Nephron (organoid): ENCODE data around the gene MAL.

ENCODE experiments used
- H3K27ac Mint-ChIP-seq, 3 experiments: 2 replicates each; pipeline ENCODE4 v1.8.0; 2020; ENCODE audit warnings: mixed read lengths in 3 of 3, mild to moderate bottlenecking in 2 of 3, moderate library complexity in 1 of 3
- H3K27me3 Mint-ChIP-seq: 2 replicates; pipeline ENCODE4 v1.8.0; 2021; ENCODE audit warnings: low read depth, mild to moderate bottlenecking, moderate library complexity, mixed read lengths
- H3K36me3 Mint-ChIP-seq: 2 replicates; pipeline ENCODE4 v1.8.0; 2020; ENCODE audit warnings: low read depth, mixed read lengths
- H3K4me1 Mint-ChIP-seq: 2 replicates; pipeline ENCODE4 v1.8.0; 2020; ENCODE audit warnings: mixed read lengths
- H3K4me3 Mint-ChIP-seq, 3 experiments: 2 replicates each; pipeline ENCODE4 v1.8.0; 2020; ENCODE audit warnings: mild to moderate bottlenecking in 3 of 3, mixed read lengths in 3 of 3, moderate library complexity in 2 of 3
- H3K9me3 Mint-ChIP-seq: 2 replicates; pipeline ENCODE4 v1.8.0; 2020; ENCODE audit warnings: mixed read lengths
- TF ChIP-seq, protein P1 (sequence below), 3 experiments: fragments of 200-600 bp; sonication (generic); IDR thresholded peaks; one replicate each; pipeline ENCODE4 v1.5.0; 2021; ENCODE audit warnings: antibody characterized with exemption in 3 of 3; ENCODE audit not compliant: unreplicated experiment in 3 of 3

Gene MAL

DNA sequence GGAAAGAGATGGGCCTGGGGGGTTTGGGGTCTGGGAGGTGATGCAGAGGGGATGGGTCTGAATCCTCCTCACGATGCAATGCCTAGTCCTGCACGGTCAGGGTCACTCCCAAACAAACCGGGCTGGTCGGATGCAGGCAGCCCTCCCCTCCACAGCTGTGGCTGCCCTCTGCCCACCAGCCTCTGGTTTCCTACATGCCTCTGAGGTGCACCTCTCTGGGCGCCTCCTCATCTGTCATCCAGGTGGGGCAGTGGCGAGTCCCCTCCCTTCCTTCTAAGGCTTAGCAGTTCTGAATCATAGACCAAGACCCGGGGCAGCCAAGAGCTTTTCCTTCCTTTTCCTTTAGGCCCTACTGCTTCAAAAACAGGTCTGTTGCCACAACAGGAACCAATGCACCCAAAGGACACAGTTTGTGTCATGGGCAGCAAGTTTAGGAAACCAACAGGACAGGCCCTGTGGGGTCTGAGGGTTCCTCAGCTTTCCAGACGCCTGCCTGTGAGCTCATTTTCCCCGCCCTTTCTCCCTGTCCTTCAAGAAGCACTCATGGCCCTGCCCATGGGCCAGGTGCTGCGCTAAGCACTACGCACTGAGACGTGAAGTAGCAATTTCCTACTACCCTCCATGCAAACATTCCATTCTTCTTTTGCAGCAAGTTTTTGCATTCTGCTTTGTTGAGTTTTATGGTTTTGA is 6.5 kb upstream of the MAL start:
- Mint-ChIP-seq H3K27ac (peak overlapping the region; percentile 56 to 83 (median 79)), H3K27me3 (peaks cover 57% of the 10 kb centered on the region), H3K4me1 (peaks cover 38% of the 10 kb centered on the region), H3K4me3 (no peak overlapping the region), H3K9me3 (peaks cover 2% of the 10 kb centered on the region), H3K36me3 (no peaks in the 10 kb centered on the region)
- TF ChIP-seq, protein P1, sequence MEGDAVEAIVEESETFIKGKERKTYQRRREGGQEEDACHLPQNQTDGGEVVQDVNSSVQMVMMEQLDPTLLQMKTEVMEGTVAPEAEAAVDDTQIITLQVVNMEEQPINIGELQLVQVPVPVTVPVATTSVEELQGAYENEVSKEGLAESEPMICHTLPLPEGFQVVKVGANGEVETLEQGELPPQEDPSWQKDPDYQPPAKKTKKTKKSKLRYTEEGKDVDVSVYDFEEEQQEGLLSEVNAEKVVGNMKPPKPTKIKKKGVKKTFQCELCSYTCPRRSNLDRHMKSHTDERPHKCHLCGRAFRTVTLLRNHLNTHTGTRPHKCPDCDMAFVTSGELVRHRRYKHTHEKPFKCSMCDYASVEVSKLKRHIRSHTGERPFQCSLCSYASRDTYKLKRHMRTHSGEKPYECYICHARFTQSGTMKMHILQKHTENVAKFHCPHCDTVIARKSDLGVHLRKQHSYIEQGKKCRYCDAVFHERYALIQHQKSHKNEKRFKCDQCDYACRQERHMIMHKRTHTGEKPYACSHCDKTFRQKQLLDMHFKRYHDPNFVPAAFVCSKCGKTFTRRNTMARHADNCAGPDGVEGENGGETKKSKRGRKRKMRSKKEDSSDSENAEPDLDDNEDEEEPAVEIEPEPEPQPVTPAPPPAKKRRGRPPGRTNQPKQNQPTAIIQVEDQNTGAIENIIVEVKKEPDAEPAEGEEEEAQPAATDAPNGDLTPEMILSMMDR (IDR thresholded peaks at IDR 0.05; ENCODE audit: unreplicated experiment in 3 of 3), result no peak

DNA sequence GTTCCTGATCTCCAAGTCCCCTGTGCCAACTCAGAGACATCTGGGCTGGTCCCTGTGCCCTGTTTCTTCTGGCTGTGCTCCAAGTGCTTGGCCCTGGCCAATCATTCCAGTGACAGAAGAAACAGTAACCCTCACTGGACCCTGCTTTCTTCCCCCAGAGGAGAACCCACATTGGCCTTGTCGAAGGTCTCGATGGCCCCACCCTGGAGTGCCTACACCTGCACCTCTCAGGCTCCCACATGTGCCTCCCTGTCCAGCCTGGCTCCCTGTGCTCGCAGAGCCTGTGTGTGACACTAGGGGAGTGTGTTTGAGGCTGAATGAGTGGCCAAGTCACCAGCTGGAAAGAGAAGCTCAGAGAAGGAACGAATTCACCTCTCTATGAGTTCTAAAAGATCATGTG is 5.9 kb upstream of the MAL start:
- H3K27ac Mint-ChIP-seq, result peak overlapping the region; percentile 56 to 83 (median 79)
- no peaks in the 10 kb centered on the region for H3K36me3 Mint-ChIP-seq
- H3K27me3 Mint-ChIP-seq, result peaks cover 61% of the 10 kb centered on the region
- peaks cover 43% of the 10 kb centered on the region for H3K4me1 Mint-ChIP-seq
- peaks cover 2% of the 10 kb centered on the region for H3K9me3 Mint-ChIP-seq
- TF ChIP-seq, protein P1 (IDR thresholded peaks at IDR 0.05; ENCODE audit: unreplicated experiment in 3 of 3), result no peak
- no peak overlapping the region for H3K4me3 Mint-ChIP-seq

DNA sequence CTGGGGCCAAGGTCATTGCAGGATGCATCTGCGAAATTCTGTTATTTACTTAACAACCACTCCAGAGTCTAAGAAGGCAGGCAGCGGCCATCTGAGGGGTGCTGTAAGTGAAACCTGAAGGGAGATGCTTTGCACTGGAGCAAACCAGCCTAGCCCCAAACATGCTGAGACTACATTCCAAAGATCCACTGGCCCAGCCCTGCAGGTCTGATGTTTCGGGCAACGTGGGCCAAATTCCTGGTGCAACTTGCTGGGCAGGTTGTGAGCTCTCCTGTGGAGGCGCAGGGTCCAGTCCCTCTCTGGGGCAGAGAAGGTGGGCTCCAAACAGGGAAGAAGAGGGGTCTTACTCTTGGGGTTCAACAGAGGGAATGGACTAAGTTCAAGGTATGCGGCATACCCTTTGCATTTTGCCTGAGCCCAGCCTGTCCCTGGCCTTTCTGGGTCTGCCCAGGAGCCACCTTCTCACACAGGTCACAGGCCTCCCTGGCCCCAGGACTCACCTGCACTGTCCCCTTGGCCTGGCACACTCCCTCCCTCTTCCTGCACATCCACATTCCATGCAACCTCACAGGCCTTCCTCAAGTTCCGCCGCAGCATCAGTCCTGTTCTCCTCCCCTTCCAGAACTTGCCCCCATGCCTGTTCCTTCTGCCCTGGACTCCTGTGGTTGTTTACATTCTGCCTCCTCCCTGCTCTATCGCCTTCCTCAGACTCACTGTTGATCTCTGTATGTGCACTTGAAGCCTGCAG is 5.1 kb upstream of the MAL start:
- peaks cover 42% of the 10 kb centered on the region for H3K4me1 Mint-ChIP-seq
- peak overlapping the region in 2 of 3 experiments; percentile 1 to 54 for H3K4me3 Mint-ChIP-seq
- H3K27me3 Mint-ChIP-seq, result peaks cover 69% of the 10 kb centered on the region
- no peaks in the 10 kb centered on the region for H3K36me3 Mint-ChIP-seq
- TF ChIP-seq, protein P1 (IDR thresholded peaks at IDR 0.05; ENCODE audit: unreplicated experiment in 3 of 3), result no peak
- peaks cover 2% of the 10 kb centered on the region for H3K9me3 Mint-ChIP-seq
- peak overlapping the region; percentile 74 to 92 (median 82) for H3K27ac Mint-ChIP-seq

DNA sequence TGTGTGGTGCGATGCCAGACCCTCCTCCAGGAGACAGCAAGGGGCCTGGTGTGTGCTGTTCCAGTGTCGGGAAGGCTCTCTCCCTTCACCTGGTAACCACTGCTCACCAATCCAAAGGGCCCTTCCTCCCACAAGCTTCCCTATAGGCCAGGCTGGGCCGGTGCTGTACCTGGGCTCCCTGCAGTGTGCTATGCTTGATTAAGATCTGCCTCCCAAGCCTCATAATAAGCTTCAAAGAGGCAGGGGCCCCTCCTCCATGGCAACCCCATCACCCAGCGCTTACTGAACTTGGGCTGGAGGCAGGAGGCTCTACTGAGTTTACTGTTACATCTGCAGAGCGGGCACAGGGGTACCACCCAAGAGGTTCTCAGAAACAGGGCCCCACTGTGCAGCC is 4.5 kb upstream of the MAL start:
- peaks cover 74% of the 10 kb centered on the region for H3K27me3 Mint-ChIP-seq
- H3K4me1 Mint-ChIP-seq, result peaks cover 44% of the 10 kb centered on the region
- TF ChIP-seq, protein P1 (IDR thresholded peaks at IDR 0.05; ENCODE audit: unreplicated experiment in 3 of 3), result no peak
- peaks cover 2% of the 10 kb centered on the region for H3K9me3 Mint-ChIP-seq
- no peaks in the 10 kb centered on the region for H3K36me3 Mint-ChIP-seq
- H3K27ac Mint-ChIP-seq, result peak overlapping the region; percentile 74 to 92 (median 82)
- H3K4me3 Mint-ChIP-seq, result peak overlapping the region in 2 of 3 experiments; percentile 1 to 54

DNA sequence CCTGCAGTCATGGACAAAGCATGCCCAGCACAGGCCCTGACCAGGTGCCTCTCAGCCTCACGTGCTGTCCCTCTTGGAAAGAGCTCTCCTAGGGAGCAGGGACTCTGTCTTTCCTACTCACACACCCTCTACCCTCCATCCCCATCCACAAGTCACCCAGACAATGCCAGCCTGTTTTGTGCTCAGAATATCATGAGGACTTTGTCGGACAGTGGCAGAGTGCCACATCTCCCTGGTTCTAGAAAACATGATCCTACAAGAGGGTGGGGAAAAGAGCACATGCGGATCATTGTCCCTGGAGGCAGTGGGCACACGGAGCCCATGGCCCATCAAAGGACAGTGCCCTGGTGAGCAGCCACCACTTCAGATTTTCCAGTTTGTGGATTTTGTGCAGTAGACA is 3.7 kb upstream of the MAL start:
- TF ChIP-seq, protein P1 (IDR thresholded peaks at IDR 0.05; ENCODE audit: unreplicated experiment in 3 of 3), result no peak

More for the DNA sequence above, 3.7 kb upstream of the MAL start:
- peak overlapping the region in 2 of 3 experiments; percentile 35 to 45 for H3K27ac Mint-ChIP-seq
- peaks cover 81% of the 10 kb centered on the region for H3K27me3 Mint-ChIP-seq
- H3K4me1 Mint-ChIP-seq, result peaks cover 46% of the 10 kb centered on the region
- no peaks in the 10 kb centered on the region for H3K36me3 Mint-ChIP-seq
- H3K9me3 Mint-ChIP-seq, result peaks cover 2% of the 10 kb centered on the region
- H3K4me3 Mint-ChIP-seq, result no peak overlapping the region
